Uterus (tissue), 4 donors: ENCODE results near the gene CPED1. TPM values are rescaled to one million over a fixed set of nuclear protein-coding genes. Genes with fewer than 3 reads are reported as not detected.

ENCODE experiments used
- DNase-seq, 2 donors: peaks; one replicate each; pipeline ENCODE4 v3.0.0-alpha.2; 2019 to 2020
- H3K27ac ChIP-seq, 2 donors: fragments of 200-600 bp; sonication (generic); 1 replicate in 1 of 2; 2 replicates in 1 of 2; pipeline ENCODE4 v1.5.1; 2016 to 2018
- H3K27me3 ChIP-seq, 2 donors: fragments of 200-600 bp; sonication (generic); one replicate each; pipeline ENCODE4 v1.5.1; 2018 to 2019; ENCODE audit warnings: control low read depth in 1 of 2
- H3K36me3 ChIP-seq, 2 donors: fragments of 200-600 bp; sonication (generic); one replicate each; pipeline ENCODE4 v1.5.1; 2019; ENCODE audit warnings: control low read depth in 1 of 2
- H3K4me1 ChIP-seq, 2 donors: fragments of 200-600 bp; sonication (generic); one replicate each; pipeline ENCODE4 v1.5.1; 2018 to 2019; ENCODE audit warnings: control low read depth in 1 of 2
- H3K4me3 ChIP-seq, 2 donors: fragments of 200-600 bp; sonication (generic); 1 replicate in 1 of 2; 2 replicates in 1 of 2; pipeline ENCODE4 v1.5.1; 2018 to 2019; ENCODE audit warnings: mild to moderate bottlenecking in 1 of 2
- H3K9me3 ChIP-seq, 2 donors: fragments of 200-600 bp; sonication (generic); one replicate each; pipeline ENCODE4 v1.5.1; 2019; ENCODE audit warnings: control low read depth in 1 of 2
- CTCF ChIP-seq, 4 experiments: fragments of 200-600 bp in 2 of 4; fragments of 450-650 bp in 2 of 4; sonication (generic) in 2 of 4; IDR thresholded peaks; one replicate each; pipeline ENCODE4 v1.5.1; 2016 to 2019; ENCODE audit warnings: antibody characterized with exemption in 4 of 4, mild to moderate bottlenecking in 2 of 4, moderate library complexity in 1 of 4
- POLR2A ChIP-seq, 2 donors: fragments of 450-650 bp; IDR thresholded peaks; one replicate each; pipeline ENCODE4 v1.6.1; 2016; ENCODE audit warnings: antibody characterized with exemption in 2 of 2, mild to moderate bottlenecking in 1 of 2, moderate library complexity in 1 of 2
- intact Hi-C: fragments of 100-400 bp; cut with DNase I; formaldehyde crosslinking; loops from one replicate; pipeline ENCODE4 v1.15.1; 2023; ENCODE audit warnings: low total_unique reads
- total RNA-seq, 4 donors: library from RNA; depleted of rRNA in 3 of 4; stranded (reverse); fragments of >200 nt in 3 of 4; gene quantifications; one replicate each; pipeline versions ENCODE4 v1.1.0 to v1.2.4, GENCODE V29; 2014 to 2023
- donor health status: DM: yes; HTN: yes; CAD: no.

CPED1 gene
- total RNA-seq, 4 donors from 2014 or later, result 47.4 to 194 (median 59.2) TPM

DNA sequence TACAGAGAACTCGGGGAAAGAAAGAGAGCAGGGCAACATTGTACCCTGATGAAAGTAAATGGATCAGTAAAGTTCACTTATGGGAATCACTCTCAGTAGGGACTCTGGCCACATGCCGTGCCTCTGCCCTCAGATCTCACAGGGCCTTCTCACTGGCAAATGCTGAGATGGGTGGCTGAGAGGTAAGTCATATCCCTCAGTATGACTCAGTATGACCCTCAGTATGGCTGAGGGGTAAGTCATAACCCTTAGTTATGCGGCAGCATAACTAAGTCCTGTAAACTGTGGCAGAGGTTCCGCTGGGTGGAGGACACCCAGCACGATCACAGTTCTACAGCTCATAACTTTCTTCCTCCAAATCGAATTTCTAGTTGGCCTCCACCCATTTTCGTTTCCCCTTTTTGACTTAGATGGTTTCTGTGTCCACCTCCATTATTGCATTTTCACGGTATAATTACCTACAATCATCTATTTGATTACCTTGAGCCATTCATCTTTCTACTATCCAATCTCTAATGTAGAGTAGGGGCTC lies 313.8 kb downstream of the CPED1 start:
- no peaks in the 10 kb centered on the region for H3K36me3 ChIP-seq
- no peaks in the 10 kb centered on the region for H3K27me3 ChIP-seq
- no peaks in the 10 kb centered on the region for H3K4me1 ChIP-seq
- H3K4me3 ChIP-seq, result no peak overlapping the region
- no peak overlapping the region for H3K27ac ChIP-seq
- DNase-seq, result no peak
- TF ChIP-seq POLR2A (IDR thresholded peaks at IDR 0.05), result no peak
- no peak for TF ChIP-seq CTCF (IDR thresholded peaks at IDR 0.05)
- intact Hi-C loops, result no loop called here
- no peaks in the 10 kb centered on the region for H3K9me3 ChIP-seq

DNA sequence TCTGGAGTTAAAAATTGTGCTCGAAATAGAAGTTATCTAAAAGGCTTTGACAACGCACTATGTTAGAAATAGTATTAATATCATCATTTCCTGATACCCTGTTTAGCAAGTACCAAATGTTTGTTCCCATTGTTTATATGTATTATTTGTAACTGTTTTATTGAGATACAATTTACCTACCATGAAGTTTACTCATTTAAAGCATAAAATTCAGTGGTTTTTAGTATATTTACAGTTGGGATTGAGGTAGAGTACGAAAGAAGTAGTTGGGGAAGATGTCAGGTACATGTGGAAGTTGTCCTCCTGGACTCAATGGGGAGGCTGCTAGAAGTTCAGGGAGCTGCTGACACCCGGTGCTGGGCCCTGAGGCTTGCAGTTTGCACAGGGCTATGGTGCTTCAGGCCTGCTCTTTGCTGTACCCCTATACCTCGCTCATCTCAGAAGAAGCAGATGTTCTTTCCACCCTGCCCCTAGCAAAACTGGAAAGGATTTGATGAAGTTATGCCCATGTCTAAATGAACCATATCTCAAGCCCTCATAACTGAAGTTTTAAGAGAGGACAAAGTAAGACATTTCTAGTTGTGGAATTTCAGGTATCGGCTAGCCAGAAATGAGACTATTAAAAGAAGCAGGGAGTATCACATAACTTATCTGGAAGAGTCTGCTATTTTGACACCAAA lies 315.1 kb downstream of the CPED1 start:
- no peaks in the 10 kb centered on the region for H3K4me1 ChIP-seq
- TF ChIP-seq CTCF (IDR thresholded peaks at IDR 0.05), result no peak
- TF ChIP-seq POLR2A (IDR thresholded peaks at IDR 0.05), result no peak
- no peaks in the 10 kb centered on the region for H3K27me3 ChIP-seq
- intact Hi-C loops, result no loop called here
- no peaks in the 10 kb centered on the region for H3K9me3 ChIP-seq
- no peaks in the 10 kb centered on the region for H3K36me3 ChIP-seq
- DNase-seq, result no peak
- no peak overlapping the region for H3K27ac ChIP-seq
- no peak overlapping the region for H3K4me3 ChIP-seq

DNA sequence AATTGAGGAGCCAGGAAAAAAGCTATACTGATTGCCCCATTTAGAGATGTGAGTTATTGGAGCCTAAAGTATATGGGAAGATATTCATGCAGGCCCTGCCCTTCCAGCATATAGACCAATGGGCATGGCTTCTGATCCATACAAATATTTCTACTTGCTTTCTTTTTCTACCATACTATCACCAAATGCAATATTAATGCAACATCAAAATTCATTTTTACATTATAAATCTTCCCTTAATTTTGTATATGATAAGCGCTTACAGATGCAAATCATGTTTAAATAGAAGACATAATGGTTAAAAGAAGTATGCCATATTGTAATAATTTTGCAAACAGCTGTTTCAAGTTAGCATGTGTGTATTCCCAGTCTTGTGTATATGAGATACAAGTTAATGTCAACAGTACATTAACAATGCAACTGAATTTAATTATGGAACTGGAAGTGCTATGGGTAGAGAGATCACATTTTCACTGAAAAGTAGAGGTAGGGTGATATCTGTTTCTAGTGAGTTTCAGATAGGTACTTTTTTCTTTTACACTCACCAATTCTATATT lies 315.7 kb downstream of the CPED1 start:
- H3K4me3 ChIP-seq, result no peak overlapping the region
- no peak overlapping the region for H3K27ac ChIP-seq
- no peaks in the 10 kb centered on the region for H3K9me3 ChIP-seq
- no peaks in the 10 kb centered on the region for H3K36me3 ChIP-seq
- TF ChIP-seq POLR2A (IDR thresholded peaks at IDR 0.05) (no peak), CTCF (IDR thresholded peaks at IDR 0.05) (no peak)
- intact Hi-C loops, result no loop called here
- no peaks in the 10 kb centered on the region for H3K4me1 ChIP-seq
- DNase-seq, result no peak
- no peaks in the 10 kb centered on the region for H3K27me3 ChIP-seq

DNA sequence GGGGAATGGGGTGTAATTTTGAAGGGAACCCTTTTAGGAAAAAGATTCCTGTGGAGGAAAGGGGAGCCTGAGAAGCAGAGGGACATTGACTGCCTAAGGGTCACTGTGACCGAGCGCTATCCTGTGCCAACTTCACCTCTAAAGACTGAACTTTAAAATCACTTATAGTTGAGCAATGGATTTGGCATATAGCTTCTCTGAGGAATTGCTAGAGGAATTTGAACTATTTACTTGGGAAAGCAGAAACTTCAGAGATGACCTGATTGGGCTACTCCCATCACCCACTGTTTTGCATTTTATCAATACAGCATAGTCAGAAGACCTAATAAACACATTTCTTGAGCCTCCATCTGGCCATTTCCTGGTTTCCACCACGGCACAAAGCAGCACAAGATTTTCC lies 316.6 kb downstream of the CPED1 start:
- no peak overlapping the region for H3K4me3 ChIP-seq
- H3K36me3 ChIP-seq, result no peaks in the 10 kb centered on the region
- intact Hi-C loops, result no loop called here
- H3K27ac ChIP-seq, result no peak overlapping the region
- H3K27me3 ChIP-seq, result no peaks in the 10 kb centered on the region
- no peaks in the 10 kb centered on the region for H3K4me1 ChIP-seq
- TF ChIP-seq POLR2A (IDR thresholded peaks at IDR 0.05), result no peak
- TF ChIP-seq CTCF (IDR thresholded peaks at IDR 0.05), result no peak
- no peak for DNase-seq
- H3K9me3 ChIP-seq, result no peaks in the 10 kb centered on the region

- H3K4me1 ChIP-seq, result no peaks in the 10 kb centered on the region
- intact Hi-C loops, result no loop called here
- no peak overlapping the region for H3K4me3 ChIP-seq
- no peaks in the 10 kb centered on the region for H3K36me3 ChIP-seq
- H3K27ac ChIP-seq, result no peak overlapping the region
- H3K27me3 ChIP-seq, result no peaks in the 10 kb centered on the region
- no peak for DNase-seq
- no peaks in the 10 kb centered on the region for H3K9me3 ChIP-seq
- TF ChIP-seq POLR2A (IDR thresholded peaks at IDR 0.05) (no peak), CTCF (IDR thresholded peaks at IDR 0.05) (no peak)
Measured at GRCh38 chr7:121306565-121306964, 318.1 kb downstream of the CPED1 start.
